ENCODE results near the gene NMD3.
"Not testable (repeated sequence)": the region's sequence is repeated elsewhere in the genome, so short reads cannot be mapped to it uniquely, and the experiment has no call there.

The NMD3 gene

GRCh38 chr3:161220850-161221753, at the start of gene NMD3:
NMD3 (plus strand) TSS chr3:161221311; CDS start chr3:161222014, 703 bp downstream.
- peak; percentile 78 to 82 (median 82) for DNase-seq (ENCODE audit: low read depth in 2 of 3, low spot score in 2 of 3)

- DNase-seq (ENCODE audit: low read depth in 2 of 3, low spot score in 2 of 3) = no peak
Measured at GRCh38 chr3:161171639-161172552, 49.2 kb upstream of the NMD3 start.

- no peak for DNase-seq (ENCODE audit: low read depth in 2 of 3, low spot score in 2 of 3)
Measured at GRCh38 chr3:161175506-161175905, 45.6 kb upstream of the NMD3 start.

GRCh38 chr3:161177991-161178390, 43.1 kb upstream of the NMD3 start:
- no peak for DNase-seq (ENCODE audit: low read depth in 2 of 3, low spot score in 2 of 3)

GRCh38 chr3:161181371-161181770, 39.7 kb upstream of the NMD3 start:
- not testable (repeated sequence) for DNase-seq (ENCODE audit: low read depth in 2 of 3, low spot score in 2 of 3)

- DNase-seq (ENCODE audit: low read depth in 2 of 3, low spot score in 2 of 3) = no peak
Measured at GRCh38 chr3:161187046-161187445, 34.1 kb upstream of the NMD3 start.

GRCh38 chr3:161197855-161198850, 23.0 kb upstream of the NMD3 start:
- no peak for DNase-seq (ENCODE audit: low read depth in 2 of 3, low spot score in 2 of 3)

GRCh38 chr3:161199926-161200325, 21.2 kb upstream of the NMD3 start:
- no peak for DNase-seq (ENCODE audit: low read depth in 2 of 3, low spot score in 2 of 3)

GRCh38 chr3:161203485-161204098, 17.5 kb upstream of the NMD3 start:
- DNase-seq (ENCODE audit: low read depth in 2 of 3, low spot score in 2 of 3) = no peak

- DNase-seq (ENCODE audit: low read depth in 2 of 3, low spot score in 2 of 3) = no peak
Measured at GRCh38 chr3:161208931-161209330, 12.2 kb upstream of the NMD3 start.

GRCh38 chr3:161212171-161212771, 8.8 kb upstream of the NMD3 start:
- no peak for DNase-seq (ENCODE audit: low read depth in 2 of 3, low spot score in 2 of 3)

- no peak for DNase-seq (ENCODE audit: low read depth in 2 of 3, low spot score in 2 of 3)
Measured at GRCh38 chr3:161212906-161213305, 8.2 kb upstream of the NMD3 start.

- DNase-seq (ENCODE audit: low read depth in 2 of 3, low spot score in 2 of 3) = no peak
Measured at GRCh38 chr3:161213644-161214043, 7.5 kb upstream of the NMD3 start.

- DNase-seq (ENCODE audit: low read depth in 2 of 3, low spot score in 2 of 3) = no peak
Measured at GRCh38 chr3:161215185-161215584, 5.9 kb upstream of the NMD3 start.

GRCh38 chr3:161217496-161217895, 3.6 kb upstream of the NMD3 start:
- no peak for DNase-seq (ENCODE audit: low read depth in 2 of 3, low spot score in 2 of 3)

GRCh38 chr3:161219495-161219894, 1.6 kb upstream of the NMD3 start:
- no peak for DNase-seq (ENCODE audit: low read depth in 2 of 3, low spot score in 2 of 3)

GRCh38 chr3:161221806-161222600, 892 bp downstream of the NMD3 start:
- DNase-seq (ENCODE audit: low read depth in 2 of 3, low spot score in 2 of 3) = no peak

- DNase-seq (ENCODE audit: low read depth in 2 of 3, low spot score in 2 of 3) = no peak
Measured at GRCh38 chr3:161222662-161223061, 1.6 kb downstream of the NMD3 start.

GRCh38 chr3:161224786-161225185, 3.7 kb downstream of the NMD3 start:
- DNase-seq (ENCODE audit: low read depth in 2 of 3, low spot score in 2 of 3) = no peak
